Lower leg skin (tissue), 3 donors: Measurements from ENCODE around the gene TMEM145.

Experiments used
- CTCF ChIP-seq, 3 donors: fragments of 450-650 bp; IDR thresholded peaks; one replicate each; pipeline ENCODE4 v1.5.1; 2016; ENCODE audit warnings: antibody characterized with exemption in 3 of 3, mild to moderate bottlenecking in 3 of 3, moderate library complexity in 2 of 3
- POLR2A ChIP-seq, 2 donors: fragments of 450-650 bp; IDR thresholded peaks; one replicate each; pipeline ENCODE4 v1.6.1; 2016 to 2017; ENCODE audit warnings: antibody characterized with exemption in 2 of 2, mild to moderate bottlenecking in 1 of 2, moderate library complexity in 1 of 2

- no peak for TF ChIP-seq CTCF (IDR thresholded peaks at IDR 0.05)
- TF ChIP-seq POLR2A (IDR thresholded peaks at IDR 0.05), result no peak
Observed at GRCh38 chr19:42276821-42277220, 36.3 kb upstream of the TMEM145 start.
